Natural killer cell treated with Interleukin-12 subunit alpha and Interleukin-12 subunit beta and Interleukin-15 and Interleukin-18, amount 100 ng/mL, for 72 hours (primary cell): ENCODE measurements around the gene TMED3. TPM values are rescaled to one million over a fixed set of nuclear protein-coding genes. Genes with fewer than 3 reads are reported as not detected.
"Not testable (repeated sequence)": the region's sequence is repeated elsewhere in the genome, so short reads cannot be mapped to it uniquely, and the experiment has no call there.

Source experiments
- ATAC-seq, 2 donors: fragments of 150-1000 bp; cut with Tn5 transposase in 1 of 2; sonication (Bioruptor Pico), chemical (Tn5 transposase) in 1 of 2; 2 replicates each; pipeline ENCODE4 v1.10.0; 2021
- DNase-seq: peaks from one replicate; pipeline ENCODE4 v3.0.0; 2022; ENCODE audit warnings: low spot score
- H3K27ac Mint-ChIP-seq, 2 donors: 1 replicate in 1 of 2; 2 replicates in 1 of 2; pipeline ENCODE4 v1.8.0; 2022; ENCODE audit warnings: mixed read lengths in 2 of 2, mild to moderate bottlenecking in 1 of 2, moderate library complexity in 1 of 2
- H3K27me3 Mint-ChIP-seq, 2 donors: 1 replicate in 1 of 2; 2 replicates in 1 of 2; pipeline ENCODE4 v1.8.0; 2022; ENCODE audit warnings: mixed read lengths in 2 of 2
- H3K36me3 Mint-ChIP-seq: one replicate; pipeline ENCODE4 v1.8.0; 2022; ENCODE audit warnings: mixed read lengths
- H3K4me1 Mint-ChIP-seq, 2 donors: 1 replicate in 1 of 2; 2 replicates in 1 of 2; pipeline ENCODE4 v1.8.0; 2022; ENCODE audit warnings: low read depth in 2 of 2, mixed read lengths in 2 of 2, mild to moderate bottlenecking in 1 of 2
- H3K4me3 Mint-ChIP-seq: one replicate; pipeline ENCODE4 v1.8.0; 2022; ENCODE audit warnings: mixed read lengths
- H3K9me3 Mint-ChIP-seq: 2 replicates; pipeline ENCODE4 v1.8.0; 2022; ENCODE audit warnings: mixed read lengths
- total RNA-seq, 2 donors: library from RNA; stranded (reverse); gene quantifications; one replicate each; pipeline ENCODE4 v1.2.3, GENCODE V29; 2022

The TMED3 gene
- total RNA-seq, 2 donors from 2014 or later = 60.2 to 68.7 TPM

DNA sequence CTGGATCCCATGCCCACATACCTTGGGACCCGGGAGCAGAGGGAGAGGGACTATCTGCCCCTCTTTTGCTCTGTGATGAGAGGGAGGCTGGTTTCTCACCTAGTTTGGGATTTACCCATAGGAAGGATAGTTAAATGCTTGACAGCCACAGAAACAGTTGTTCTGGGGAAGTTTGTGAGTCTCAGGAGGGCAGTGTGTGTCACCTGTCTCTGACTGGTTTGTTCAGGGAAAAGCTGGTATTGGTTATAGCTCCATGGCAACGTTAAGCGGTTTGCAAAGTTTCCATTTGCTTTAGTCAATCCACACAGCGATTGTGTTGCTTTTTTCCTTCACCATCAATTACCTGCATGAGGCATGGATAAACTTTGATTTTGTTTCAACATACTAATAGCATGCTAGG is 3.7 kb upstream of the TMED3 start:
- Mint-ChIP-seq H3K36me3 (no peaks in the 10 kb centered on the region), H3K4me3 (no peak overlapping the region), H3K27me3 (peaks cover 26 to 48% of the 10 kb centered on the region in 2 donors), H3K27ac (no peak overlapping the region), H3K4me1 (peaks cover 7 to 13% of the 10 kb centered on the region in 2 donors), H3K9me3 (no peaks in the 10 kb centered on the region)
- ATAC-seq (no peak), DNase-seq (no peak)

DNA sequence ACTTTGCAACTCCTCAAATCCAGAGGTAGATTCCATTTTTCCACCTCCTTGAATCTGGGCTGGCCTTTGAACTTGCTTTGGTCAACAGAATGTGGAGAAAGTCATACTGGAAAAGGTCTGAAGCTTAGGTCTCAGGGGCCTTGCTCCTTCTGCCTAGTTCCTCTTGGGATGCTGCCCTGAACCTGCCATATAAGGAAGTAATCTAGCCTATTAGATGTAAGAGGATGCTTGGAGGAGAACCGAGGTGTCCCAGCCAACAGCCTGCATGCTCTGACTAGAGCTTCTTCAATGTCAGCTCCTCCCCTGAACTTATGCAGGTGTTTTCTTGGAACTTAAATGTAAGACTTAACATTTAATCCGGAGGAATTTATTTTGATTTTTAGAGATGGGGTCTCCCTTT is 2.0 kb upstream of the TMED3 start:
- Mint-ChIP-seq H3K36me3 (peaks cover 5% of the 10 kb centered on the region), H3K27me3 (peaks cover 21 to 37% of the 10 kb centered on the region in 2 donors), H3K4me3 (no peak overlapping the region), H3K9me3 (no peaks in the 10 kb centered on the region), H3K27ac (no peak overlapping the region), H3K4me1 (peaks cover 18 to 26% of the 10 kb centered on the region in 2 donors)
- no peak for DNase-seq
- no peak for ATAC-seq

DNA sequence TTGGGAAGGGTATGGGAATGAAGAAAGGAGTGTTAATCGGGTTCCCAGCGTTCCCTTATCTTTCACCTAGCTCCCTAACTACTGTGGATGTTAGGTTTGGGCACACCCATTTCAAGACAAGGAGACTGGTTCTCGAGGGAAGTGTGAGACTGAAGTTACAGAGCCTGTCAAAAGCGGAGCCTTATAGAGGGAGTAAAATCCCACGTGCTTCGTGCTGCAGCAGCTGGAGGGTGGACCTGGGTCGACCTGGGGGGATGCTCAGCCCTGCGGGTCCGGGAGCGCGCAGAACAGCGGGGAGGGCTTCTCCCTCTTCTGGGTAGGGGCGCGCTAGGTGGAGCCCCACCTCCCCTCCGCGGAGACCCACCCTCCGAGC is 314 bp upstream of the TMED3 start:
- DNase-seq = no peak
- Mint-ChIP-seq H3K9me3 (no peaks in the 10 kb centered on the region), H3K27ac (peak overlapping the region in 1 of 2 donors; percentile 41), H3K36me3 (peaks cover 16% of the 10 kb centered on the region), H3K4me3 (peak overlapping the region; percentile 88), H3K27me3 (peaks cover 8 to 20% of the 10 kb centered on the region in 2 donors), H3K4me1 (peaks cover 22 to 31% of the 10 kb centered on the region in 2 donors)
- ATAC-seq = peak in 1 of 2 donors; percentile 60

GRCh38 chr15:79311901-79312553 is 1.1 kb downstream of the TMED3 start:
- H3K9me3 Mint-ChIP-seq = no peaks in the 10 kb centered on the region
- peaks cover 5 to 14% of the 10 kb centered on the region in 2 donors for H3K27me3 Mint-ChIP-seq
- peak overlapping the region; percentile 88 for H3K4me3 Mint-ChIP-seq
- ATAC-seq (no peak), DNase-seq (no peak)
- peak overlapping the region; percentile 64 to 70 for H3K27ac Mint-ChIP-seq
- H3K4me1 Mint-ChIP-seq = peaks cover 31 to 41% of the 10 kb centered on the region in 2 donors
- peaks cover 22% of the 10 kb centered on the region for H3K36me3 Mint-ChIP-seq

GRCh38 chr15:79314186-79314585 is 3.3 kb downstream of the TMED3 start:
- Mint-ChIP-seq H3K27ac (no peak overlapping the region), H3K4me1 (peaks cover 52 to 62% of the 10 kb centered on the region in 2 donors), H3K36me3 (peaks cover 43% of the 10 kb centered on the region), H3K4me3 (peak overlapping the region; percentile 14), H3K9me3 (no peaks in the 10 kb centered on the region), H3K27me3 (peaks cover 0 to 5% of the 10 kb centered on the region in 2 donors)
- DNase-seq (no peak), ATAC-seq (no peak)

DNA sequence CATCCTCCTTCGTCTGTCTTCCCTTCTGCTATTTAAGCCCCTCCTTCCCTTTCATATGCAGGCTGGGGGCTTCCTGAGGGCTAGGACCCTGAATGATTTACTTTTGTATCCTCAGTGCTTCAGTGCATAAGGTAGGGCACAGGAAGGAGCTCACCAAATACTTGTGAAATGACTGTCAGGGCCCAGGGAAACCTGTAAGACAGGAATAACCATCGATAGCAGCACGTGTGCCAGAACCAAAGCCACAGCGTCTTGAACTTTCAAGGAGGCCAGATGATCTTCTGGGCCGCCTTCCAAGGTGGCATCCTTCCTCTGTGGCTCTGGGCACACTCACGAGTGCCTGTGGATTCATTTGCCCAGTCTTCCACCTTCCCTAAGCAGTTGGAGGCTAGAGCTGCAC is 3.9 kb downstream of the TMED3 start:
- ATAC-seq = no peak
- Mint-ChIP-seq H3K9me3 (no peaks in the 10 kb centered on the region), H3K4me1 (peaks cover 58 to 67% of the 10 kb centered on the region in 2 donors), H3K27ac (no peak overlapping the region), H3K27me3 (peaks cover 0 to 4% of the 10 kb centered on the region in 2 donors), H3K4me3 (no peak overlapping the region), H3K36me3 (peaks cover 48% of the 10 kb centered on the region)
- no peak for DNase-seq

DNA sequence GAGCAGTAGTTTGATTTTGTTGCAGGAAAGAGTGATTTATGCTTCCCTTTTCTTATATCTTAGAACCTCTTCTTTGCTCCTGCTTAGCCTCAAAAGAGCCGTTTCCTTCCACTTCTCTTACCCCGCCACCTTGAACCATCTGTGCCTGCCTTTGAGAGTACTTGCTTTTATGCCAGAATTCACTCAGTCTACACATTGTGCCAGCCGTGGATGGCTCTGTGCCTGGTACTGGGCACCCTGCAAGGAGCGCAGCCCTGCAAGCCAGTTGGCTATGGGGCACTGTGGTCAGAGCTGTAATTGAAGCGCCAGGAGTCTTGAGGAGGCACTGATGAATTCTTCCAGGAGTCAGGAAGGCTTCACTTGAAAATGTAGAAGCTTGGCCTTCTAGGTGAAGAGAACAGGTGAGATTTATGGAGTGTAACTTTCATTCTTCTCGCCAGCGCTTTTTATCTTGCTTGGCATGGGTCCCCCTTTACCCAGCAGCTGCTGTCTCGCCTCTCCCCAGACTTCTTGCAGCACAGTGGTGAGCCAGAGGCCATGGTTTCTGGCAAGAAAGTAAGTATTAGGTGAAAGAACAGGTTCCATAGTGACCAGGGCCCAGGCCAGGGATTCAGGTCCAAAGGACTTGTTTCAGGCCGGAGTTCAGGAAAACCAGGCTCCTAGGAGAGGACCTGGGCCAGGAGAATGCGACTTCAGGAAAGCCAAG is 4.9 kb downstream of the TMED3 start:
- no peak for DNase-seq
- ATAC-seq = no peak
- Mint-ChIP-seq H3K27ac (no peak overlapping the region), H3K27me3 (no peaks in the 10 kb centered on the region), H3K4me3 (no peak overlapping the region), H3K36me3 (peaks cover 48% of the 10 kb centered on the region), H3K4me1 (peaks cover 62 to 65% of the 10 kb centered on the region in 2 donors), H3K9me3 (no peaks in the 10 kb centered on the region)

DNA sequence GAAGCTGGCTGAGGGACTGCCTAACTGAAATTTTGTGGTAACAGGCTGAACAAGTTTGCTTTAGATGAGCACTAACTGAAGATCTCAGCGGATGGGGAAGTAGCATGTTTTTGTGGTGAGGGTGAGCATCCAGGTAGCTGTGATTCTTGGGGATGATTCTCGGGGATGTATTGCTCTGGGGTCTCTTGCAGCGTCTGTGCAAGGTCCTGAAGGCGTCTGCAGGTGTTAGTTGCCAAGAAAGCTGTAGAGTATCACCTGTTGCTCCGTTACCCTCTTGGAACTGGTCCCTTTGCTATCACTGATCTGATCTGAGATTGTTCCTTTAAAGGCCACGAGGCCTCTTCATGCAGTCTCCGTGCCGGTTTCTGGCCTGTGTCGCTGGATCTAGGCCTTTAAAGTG is 6.0 kb downstream of the TMED3 start:
- ATAC-seq = no peak
- Mint-ChIP-seq H3K4me3 (no peak overlapping the region), H3K27me3 (no peaks in the 10 kb centered on the region), H3K4me1 (peaks cover 63 to 66% of the 10 kb centered on the region in 2 donors), H3K36me3 (peaks cover 48% of the 10 kb centered on the region), H3K27ac (no peak overlapping the region), H3K9me3 (no peaks in the 10 kb centered on the region)
- DNase-seq = no peak

- not testable (repeated sequence) for H3K4me3 Mint-ChIP-seq, H3K9me3 Mint-ChIP-seq, ATAC-seq, DNase-seq, H3K27me3 Mint-ChIP-seq, H3K27ac Mint-ChIP-seq
- Mint-ChIP-seq H3K4me1 (peaks cover 44 to 45% of the 10 kb centered on the region in 2 donors), H3K36me3 (peaks cover 36% of the 10 kb centered on the region)
These were observed 9.1 kb downstream of the TMED3 start for GRCh38 chr15:79319973-79320372.

DNA sequence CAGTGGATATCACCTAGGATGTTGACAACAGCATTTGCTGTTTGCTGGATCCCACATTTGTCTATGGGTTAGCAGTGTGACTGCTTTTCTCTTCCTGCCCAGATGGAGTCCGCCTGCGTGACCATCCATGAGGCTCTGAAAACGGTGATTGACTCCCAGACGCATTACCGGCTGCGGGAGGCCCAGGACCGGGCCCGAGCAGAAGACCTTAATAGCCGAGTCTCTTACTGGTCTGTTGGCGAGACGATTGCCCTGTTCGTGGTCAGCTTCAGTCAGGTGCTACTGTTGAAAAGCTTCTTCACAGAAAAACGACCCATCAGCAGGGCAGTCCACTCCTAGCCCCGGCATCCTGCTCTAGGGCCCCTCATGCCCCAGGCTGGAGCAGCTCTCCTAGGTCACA is 11.0 kb downstream of the TMED3 start:
- H3K27me3 Mint-ChIP-seq = no peaks in the 10 kb centered on the region
- H3K4me1 Mint-ChIP-seq = peaks cover 37% of the 10 kb centered on the region in 2 donors
- no peaks in the 10 kb centered on the region for H3K9me3 Mint-ChIP-seq
- no peak for ATAC-seq
- H3K27ac Mint-ChIP-seq = no peak overlapping the region
- no peak for DNase-seq
- no peak overlapping the region for H3K4me3 Mint-ChIP-seq
- H3K36me3 Mint-ChIP-seq = peaks cover 28% of the 10 kb centered on the region

GRCh38 chr15:79322306-79322705 is 11.4 kb downstream of the TMED3 start:
- H3K9me3 Mint-ChIP-seq = no peaks in the 10 kb centered on the region
- ATAC-seq = no peak
- no peak for DNase-seq
- no peak overlapping the region for H3K27ac Mint-ChIP-seq
- H3K36me3 Mint-ChIP-seq = peaks cover 23% of the 10 kb centered on the region
- no peak overlapping the region for H3K4me3 Mint-ChIP-seq
- H3K4me1 Mint-ChIP-seq = peaks cover 32 to 33% of the 10 kb centered on the region in 2 donors
- H3K27me3 Mint-ChIP-seq = no peaks in the 10 kb centered on the region

DNA sequence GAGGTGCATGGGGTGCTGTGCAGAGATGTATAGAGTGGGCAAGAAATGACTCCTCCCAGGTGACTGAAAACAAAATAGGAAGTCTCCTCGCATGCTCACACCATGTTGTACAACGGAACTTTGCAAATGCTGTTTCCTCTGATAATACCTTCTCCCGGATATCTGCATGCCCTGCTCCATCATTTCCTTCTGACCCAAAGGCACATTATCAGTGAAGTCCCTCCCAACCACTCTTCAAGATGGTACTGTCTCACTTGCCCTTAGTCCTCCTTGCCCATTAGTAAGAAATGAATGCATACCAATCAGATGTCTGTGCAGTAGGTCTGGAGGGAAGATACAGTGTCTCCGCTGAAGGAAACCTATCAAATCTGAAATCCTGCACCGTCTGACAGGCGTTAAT is 12.0 kb downstream of the TMED3 start:
- H3K36me3 Mint-ChIP-seq = peaks cover 17% of the 10 kb centered on the region
- H3K4me1 Mint-ChIP-seq = peaks cover 26 to 27% of the 10 kb centered on the region in 2 donors
- H3K27me3 Mint-ChIP-seq = no peaks in the 10 kb centered on the region
- H3K27ac Mint-ChIP-seq = no peak overlapping the region
- DNase-seq (no peak), ATAC-seq (no peak)
- no peaks in the 10 kb centered on the region for H3K9me3 Mint-ChIP-seq
- no peak overlapping the region for H3K4me3 Mint-ChIP-seq

GRCh38 chr15:79329171-79329611 is 18.3 kb downstream of the TMED3 start:
- no peak for ATAC-seq
- Mint-ChIP-seq H3K27me3 (no peaks in the 10 kb centered on the region), H3K4me1 (peaks cover 4 to 10% of the 10 kb centered on the region in 2 donors), H3K4me3 (no peak overlapping the region), H3K9me3 (no peaks in the 10 kb centered on the region), H3K36me3 (no peaks in the 10 kb centered on the region), H3K27ac (peak overlapping the region in 1 of 2 donors; percentile 48)
- no peak for DNase-seq

GRCh38 chr15:79332824-79333510 is 22.1 kb downstream of the TMED3 start:
- Mint-ChIP-seq H3K27ac (no peak overlapping the region), H3K4me1 (peaks cover 4 to 22% of the 10 kb centered on the region in 2 donors), H3K36me3 (no peaks in the 10 kb centered on the region), H3K27me3 (no peaks in the 10 kb centered on the region), H3K9me3 (no peaks in the 10 kb centered on the region), H3K4me3 (no peak overlapping the region)
- ATAC-seq = no peak
- no peak for DNase-seq
